Liver (tissue), 9 donors: ENCODE data around the gene ATP5F1D. TPM values are rescaled to one million over a fixed set of nuclear protein-coding genes. Genes with fewer than 3 reads are reported as not detected.

Source experiments
- DNase-seq: peaks from one replicate; pipeline ENCODE4 v3.0.0-alpha.2; 2017; ENCODE audit warnings: low spot score
- H3K27ac ChIP-seq, 2 donors: one replicate each; pipeline ENCODE4 v1.7.0; 2013; ENCODE audit warnings: inconsistent platforms in 2 of 2, low read length in 2 of 2, control low read depth in 1 of 2, low read depth in 1 of 2, mild to moderate bottlenecking in 1 of 2
- H3K27me3 ChIP-seq, 4 donors: one replicate each; pipeline versions ENCODE4 v1.6.1 to v1.7.0; 2013; ENCODE audit warnings: low read length in 3 of 4, inconsistent platforms in 1 of 4, mild to moderate bottlenecking in 1 of 4, moderate library complexity in 1 of 4; ENCODE audit not compliant: control insufficient read depth in 4 of 4, insufficient read depth in 4 of 4
- H3K36me3 ChIP-seq, 4 donors: one replicate each; pipeline versions ENCODE4 v1.6.1 to v1.7.0; 2013; ENCODE audit warnings: low read length in 3 of 4, mild to moderate bottlenecking in 3 of 4, low read depth in 1 of 4, moderate library complexity in 1 of 4; ENCODE audit not compliant: control insufficient read depth in 4 of 4, insufficient read depth in 3 of 4
- H3K4me1 ChIP-seq, 4 donors: one replicate each; pipeline versions ENCODE4 v1.6.1 to v1.7.0; 2013; ENCODE audit warnings: low read length in 3 of 4, mild to moderate bottlenecking in 3 of 4, moderate library complexity in 1 of 4; ENCODE audit not compliant: control insufficient read depth in 4 of 4, insufficient read depth in 4 of 4
- H3K4me3 ChIP-seq, 3 donors: one replicate each; pipeline versions ENCODE4 v1.6.1 to v1.7.0; 2013; ENCODE audit warnings: low read length in 3 of 3, control low read depth in 1 of 3, low read depth in 1 of 3, mild to moderate bottlenecking in 1 of 3
- H3K9ac ChIP-seq, 2 donors: one replicate each; pipeline ENCODE4 v1.7.0; 2013; ENCODE audit warnings: low read length in 2 of 2, mild to moderate bottlenecking in 2 of 2, moderate library complexity in 2 of 2, control low read depth in 1 of 2, low read depth in 1 of 2
- H3K9me3 ChIP-seq, 4 donors: one replicate each; pipeline versions ENCODE4 v1.6.1 to v1.7.0; 2013; ENCODE audit warnings: low read length in 3 of 4; ENCODE audit not compliant: control insufficient read depth in 4 of 4
- ATF3 ChIP-seq: IDR thresholded peaks from 2 replicates; pipeline ENCODE4 v1.6.1; 2016; ENCODE audit warnings: antibody characterized with exemption
- CTCF ChIP-seq: fragments of 150-350 bp; IDR thresholded peaks from 2 replicates; pipeline ENCODE4 v1.5.1; 2017; ENCODE audit warnings: improper control_type of control experiment, low read depth, low read length; ENCODE audit not compliant: missing input control
- EGR1 ChIP-seq, 2 donors: IDR thresholded peaks; 2 replicates each; pipeline ENCODE4 v1.6.1; 2016 to 2018; ENCODE audit warnings: antibody characterized with exemption in 2 of 2, low read depth in 2 of 2
- FOXA1 ChIP-seq: IDR thresholded peaks from 2 replicates; pipeline ENCODE4 v1.6.1; 2016; ENCODE audit warnings: antibody characterized with exemption
- FOXA2 ChIP-seq: IDR thresholded peaks from 2 replicates; pipeline ENCODE4 v1.6.1; 2016; ENCODE audit warnings: antibody characterized with exemption
- GABPA ChIP-seq, 2 donors: IDR thresholded peaks in 1 of 2; conservative IDR thresholded peaks in 1 of 2; 2 replicates each; pipeline ENCODE4 v1.6.1; 2016; ENCODE audit warnings: antibody characterized with exemption in 2 of 2, mild to moderate bottlenecking in 1 of 2, moderate library complexity in 1 of 2
- HNF4A ChIP-seq, 2 donors: conservative IDR thresholded peaks; 2 replicates each; pipeline ENCODE4 v1.6.1; 2016; ENCODE audit warnings: antibody characterized with exemption in 2 of 2, mild to moderate bottlenecking in 2 of 2
- HNF4G ChIP-seq: IDR thresholded peaks from 2 replicates; pipeline ENCODE4 v1.6.1; 2016; ENCODE audit warnings: antibody characterized with exemption
- JUND ChIP-seq, 2 donors: IDR thresholded peaks; 2 replicates each; pipeline ENCODE4 v1.6.1; 2016; ENCODE audit warnings: antibody characterized with exemption in 2 of 2
- MAX ChIP-seq: IDR thresholded peaks from 2 replicates; pipeline ENCODE4 v1.6.1; 2016; ENCODE audit warnings: antibody characterized with exemption
- NR2F2 ChIP-seq: IDR thresholded peaks from 2 replicates; pipeline ENCODE4 v1.6.1; 2016; ENCODE audit warnings: antibody characterized with exemption
- RAD21 ChIP-seq, 2 donors: IDR thresholded peaks; 2 replicates each; pipeline ENCODE4 v1.6.1; 2016; ENCODE audit warnings: antibody characterized with exemption in 2 of 2, mild to moderate bottlenecking in 2 of 2
- REST ChIP-seq: IDR thresholded peaks from 2 replicates; pipeline ENCODE4 v1.6.1; 2016; ENCODE audit warnings: antibody characterized with exemption, mild to moderate bottlenecking
- RXRA ChIP-seq, 2 donors: IDR thresholded peaks; 2 replicates each; pipeline ENCODE4 v1.6.1; 2017 to 2018; ENCODE audit warnings: antibody characterized with exemption in 2 of 2, mild to moderate bottlenecking in 1 of 2
- SP1 ChIP-seq: IDR thresholded peaks from 2 replicates; pipeline ENCODE4 v1.6.1; 2018; ENCODE audit warnings: antibody characterized with exemption, mild to moderate bottlenecking
- TAF1 ChIP-seq: conservative IDR thresholded peaks from 2 replicates; pipeline ENCODE4 v1.6.1; 2016; ENCODE audit warnings: antibody characterized with exemption, mild to moderate bottlenecking
- YY1 ChIP-seq: IDR thresholded peaks from 2 replicates; pipeline ENCODE4 v1.6.1; 2016; ENCODE audit warnings: antibody characterized with exemption, mild to moderate bottlenecking
- ZBTB33 ChIP-seq: IDR thresholded peaks from 2 replicates; pipeline ENCODE4 v1.6.1; 2016; ENCODE audit warnings: antibody characterized with exemption
- WGBS: extraction: QIAGEN DNeasy Blood & Tissue Kit; methylation state at CpG from one replicate; pipeline ENCODE4 v1.1.7; 2013; 5-methylcytosine and 5-hydroxymethylcytosine counted together
- polyA plus RNA-seq, 2 donors: library from polyadenylated mRNA; stranded (reverse) in 1 of 2; unstranded in 1 of 2; fragments of 200-250 nt in 1 of 2; fragments of >200 nt in 1 of 2; fragmentation: Nextera tagmentation in 1 of 2; extraction: Ambion mirVana in 1 of 2; gene quantifications; one replicate each; pipeline versions ENCODE4 v1.2.1 to v1.2.3, GENCODE V29; 2013 to 2015
- total RNA-seq, 2 donors: library from RNA; depleted of rRNA; stranded (reverse); fragments of >200 nt; gene quantifications; one replicate each; pipeline ENCODE4 v1.2.3, GENCODE V29; 2014
- donor health status: healthy.
- donor health status: healthy.
- donor health status: healthy.
- donor health status: healthy.
- donor health status: healthy.

Gene ATP5F1D
- total and polyA plus RNA-seq, 4 donors = 20.2 to 315 (median 145) TPM

- Histone ChIP-seq H3K9ac (peak overlapping the region in 1 of 2 donors; percentile 21), H3K4me1 (peaks cover 34 to 73% (median 57%) of the 10 kb centered on the region in 4 donors), H3K36me3 (no peaks in the 10 kb centered on the region), H3K27me3 (no peaks in the 10 kb centered on the region), H3K27ac (peak overlapping the region; percentile 86 to 92), H3K9me3 (no peaks in the 10 kb centered on the region), H3K4me3 (peak overlapping the region in 1 of 3 donors; percentile 38)
- 23% methylated on average over 33 of the region's 33 CpGs for WGBS
- TF ChIP-seq YY1 = peak; percentile 5
- no peak for TF ChIP-seq HNF4G
- TF ChIP-seq ZBTB33 = no peak
- TF ChIP-seq EGR1 (IDR thresholded peaks at IDR 0.05; ENCODE audit: low read depth in 2 of 2) = no peak
- no peak for TF ChIP-seq REST
- TF ChIP-seq TAF1 = no peak
- TF ChIP-seq FOXA1 = no peak
- TF ChIP-seq HNF4A (conservative IDR thresholded peaks at IDR 0.05) = no peak
- no peak for TF ChIP-seq MAX
- peak; percentile 93 for TF ChIP-seq CTCF
- TF ChIP-seq JUND (IDR thresholded peaks at IDR 0.05) = no peak
- TF ChIP-seq NR2F2 = no peak
- no peak for TF ChIP-seq FOXA2
- no peak for TF ChIP-seq GABPA (IDR thresholded peaks at IDR 0.05 in 1 of 2, conservative IDR thresholded peaks at IDR 0.05 in 1 of 2)
- TF ChIP-seq SP1 = no peak
- TF ChIP-seq ATF3 = no peak
- peak; percentile 89 to 94 for TF ChIP-seq RAD21 (IDR thresholded peaks at IDR 0.05)
- peak; percentile 8 to 42 for TF ChIP-seq RXRA (IDR thresholded peaks at IDR 0.05)
- peak; percentile 88 for DNase-seq
Observed at GRCh38 chr19:1243768-1244692, 2.5 kb downstream of the ATP5F1D start.
